HL-60/S4 treated with retinoic acid at 250 ng/mL for 4 days and 3 days (cell line): ENCODE results near the gene CLASRP.

Experiments
- in situ Hi-C: fragments of 300-500 bp; cut with MboI; formaldehyde crosslinking; loops from 2 replicates; pipeline ENCODE4 v1.7.0; 2022; ENCODE audit warnings: low sequenced_read_pairs

The CLASRP gene

GRCh38 chr19:45059258-45059965 is 20.6 kb downstream of the CLASRP start:
- in situ Hi-C loops: no loop called here

DNA sequence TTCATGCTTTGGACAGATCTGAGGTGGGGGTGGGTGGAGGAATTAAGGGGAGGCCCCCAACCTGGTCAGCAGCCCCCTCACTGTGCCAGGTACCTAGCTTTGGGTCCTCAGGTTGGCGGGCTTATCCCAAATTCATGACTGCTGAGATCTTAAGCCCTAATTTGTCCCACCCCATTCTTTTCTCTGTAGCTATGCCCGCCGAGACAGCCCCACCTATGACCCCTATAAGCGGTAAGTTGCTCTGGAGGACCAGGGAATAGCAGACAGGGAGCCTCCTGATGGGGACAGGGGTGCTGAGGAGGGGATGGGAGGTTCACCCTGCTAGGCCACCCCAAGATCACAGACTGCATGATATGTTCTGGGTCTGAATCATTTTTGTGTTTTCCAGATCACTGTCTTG is 23.1 kb downstream of the CLASRP start:
- in situ Hi-C loops: no loop called here

DNA sequence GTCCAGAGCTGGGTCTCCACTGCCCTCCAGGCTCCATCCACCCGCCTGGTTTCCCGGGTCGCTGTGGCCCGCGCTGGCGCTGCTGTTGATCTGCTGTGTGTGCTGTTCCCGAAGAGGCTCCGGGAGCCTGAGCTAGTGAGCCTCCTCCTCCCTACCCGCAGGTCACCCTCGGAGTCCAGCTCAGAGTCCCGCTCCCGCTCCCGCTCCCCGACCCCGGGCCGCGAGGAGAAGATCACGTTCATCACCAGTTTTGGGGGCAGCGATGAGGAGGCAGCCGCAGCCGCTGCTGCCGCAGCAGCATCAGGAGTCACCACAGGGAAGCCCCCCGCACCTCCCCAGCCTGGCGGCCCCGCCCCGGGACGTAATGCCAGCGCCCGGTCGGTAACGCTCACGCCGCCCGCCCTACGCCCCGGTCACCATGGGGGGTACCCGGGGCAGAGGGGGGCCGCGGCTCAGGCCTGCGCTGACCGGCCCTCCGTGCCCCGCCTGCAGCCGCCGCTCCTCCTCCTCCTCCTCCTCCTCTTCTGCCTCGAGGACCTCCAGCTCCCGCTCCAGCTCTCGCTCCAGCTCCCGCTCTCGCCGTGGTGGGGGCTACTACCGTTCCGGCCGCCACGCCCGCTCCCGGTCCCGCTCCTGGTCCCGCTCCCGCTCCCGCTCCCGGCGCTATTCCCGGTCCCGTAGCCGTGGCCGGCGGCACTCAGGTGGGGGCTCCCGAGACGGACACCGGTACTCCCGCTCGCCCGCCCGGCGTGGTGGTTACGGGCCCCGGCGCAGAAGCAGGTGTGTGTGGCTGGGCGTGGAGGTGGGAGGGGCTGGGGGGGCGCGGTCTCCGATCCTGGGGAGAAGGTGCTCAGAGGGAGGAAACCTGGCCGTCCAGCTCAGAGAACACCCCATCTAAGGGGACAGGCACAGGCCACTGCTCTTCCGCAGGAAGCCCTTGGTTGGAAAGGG is 25.3 kb downstream of the CLASRP start:
- in situ Hi-C loops: no loop called here

DNA sequence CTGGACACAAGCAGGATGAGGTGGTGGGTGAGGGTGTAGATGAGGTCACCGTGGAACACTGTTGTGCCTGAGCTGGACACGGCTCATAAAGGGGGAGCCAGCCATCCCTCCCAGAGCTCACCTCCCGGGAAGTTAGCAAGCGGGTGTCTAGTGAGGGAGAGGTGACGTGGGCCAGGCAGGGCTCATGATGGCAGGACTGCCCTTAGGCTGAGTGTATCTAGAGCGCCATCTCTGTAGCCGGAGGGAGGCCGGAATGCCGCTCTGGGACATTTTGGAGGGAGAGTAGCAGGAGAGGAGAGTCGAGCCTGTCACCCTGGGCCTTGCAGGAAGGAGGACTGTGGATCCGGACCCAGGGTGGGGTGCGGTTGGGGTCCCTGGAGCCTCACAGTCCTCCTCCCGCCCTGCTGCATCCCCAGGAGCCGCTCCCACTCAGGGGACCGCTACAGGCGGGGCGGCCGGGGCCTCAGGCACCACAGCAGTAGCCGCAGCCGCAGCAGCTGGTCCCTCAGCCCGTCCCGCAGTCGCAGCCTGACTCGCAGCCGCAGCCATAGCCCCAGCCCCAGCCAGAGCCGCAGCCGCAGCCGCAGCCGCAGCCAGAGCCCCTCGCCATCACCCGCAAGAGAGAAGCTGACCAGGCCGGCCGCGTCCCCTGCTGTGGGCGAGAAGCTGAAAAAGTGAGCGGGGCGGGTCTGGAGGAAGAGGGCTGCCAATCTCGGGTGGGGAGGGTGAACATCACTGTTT is 28.2 kb downstream of the CLASRP start:
- in situ Hi-C loops: no loop called here

GRCh38 chr19:45068041-45068440 is 29.2 kb downstream of the CLASRP start:
- in situ Hi-C loops: no loop called here

DNA sequence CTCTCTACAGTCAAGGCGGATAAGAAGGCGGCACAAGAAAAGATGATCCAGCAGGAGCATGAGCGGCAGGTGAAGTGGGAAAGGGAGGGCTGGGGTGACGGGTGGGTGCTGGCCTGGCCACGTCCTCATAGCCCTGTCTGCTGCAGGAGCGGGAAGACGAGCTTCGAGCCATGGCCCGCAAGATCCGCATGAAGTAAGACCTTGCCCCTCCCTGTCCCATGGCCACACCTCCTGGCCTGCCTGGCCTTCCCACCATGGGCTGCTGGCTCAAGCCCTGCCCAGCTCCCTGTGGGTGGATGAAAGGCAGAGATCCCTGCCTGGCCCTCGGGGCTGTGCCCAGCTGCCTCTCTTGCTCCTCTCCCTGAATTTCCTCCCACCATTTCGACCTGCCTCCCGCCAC is 30.2 kb downstream of the CLASRP start:
- in situ Hi-C loops: no loop called here

DNA sequence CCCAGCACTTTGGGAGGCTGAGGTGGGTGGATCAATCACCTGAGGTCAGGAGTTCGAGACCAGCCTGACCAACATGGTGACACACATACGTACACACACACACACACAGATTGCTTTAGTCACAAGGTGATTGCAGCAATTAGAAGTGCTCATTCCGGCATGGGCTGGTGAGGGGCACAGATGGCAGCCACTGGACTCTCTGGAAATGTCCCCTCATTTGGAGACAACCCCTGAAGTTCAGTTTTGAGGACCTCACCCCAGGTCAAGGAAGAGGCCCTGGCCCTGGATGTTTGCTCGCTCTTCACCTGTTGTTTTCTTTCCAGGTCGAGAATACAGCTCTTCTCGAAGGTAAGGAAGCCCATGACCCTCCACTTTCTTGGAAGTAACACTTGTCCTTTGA is 31.4 kb downstream of the CLASRP start:
- in situ Hi-C loops: no loop called here

DNA sequence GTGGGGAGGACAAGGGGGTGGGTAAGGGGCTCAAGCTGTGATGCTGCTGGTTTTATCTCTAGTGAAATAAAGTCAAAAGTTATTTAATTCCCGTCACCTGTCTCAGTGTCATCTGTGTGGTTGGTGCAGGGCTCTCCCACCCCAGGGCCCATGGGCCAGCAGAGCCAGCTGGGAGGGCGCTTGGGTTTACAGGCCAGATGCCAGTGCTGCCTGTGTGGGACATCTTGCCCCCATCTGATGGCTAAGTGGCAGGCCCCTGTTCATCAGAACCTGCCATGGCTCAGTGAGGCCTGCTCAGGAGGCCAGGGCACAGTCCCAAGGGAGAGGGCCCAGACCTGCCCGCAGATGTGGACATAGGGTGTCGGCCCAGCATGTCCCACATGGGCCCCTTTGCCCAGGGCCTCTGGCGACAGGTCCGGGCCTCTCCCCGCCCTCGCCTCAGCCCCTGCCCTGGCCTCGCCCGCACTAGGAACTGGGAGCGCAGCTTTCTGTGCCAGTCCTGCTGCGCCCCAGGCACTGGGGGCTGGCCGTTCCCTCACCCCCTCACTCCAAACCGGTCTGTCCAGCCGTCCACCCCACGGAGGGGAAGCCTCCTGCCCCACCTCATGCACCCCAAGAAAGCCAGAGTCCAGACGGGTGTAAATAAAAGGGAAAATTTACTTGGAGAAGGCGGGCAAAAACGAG is 32.2 kb downstream of the CLASRP start:
- in situ Hi-C loops: no loop called here

GRCh38 chr19:45071545-45071938 is 32.7 kb downstream of the CLASRP start:
- in situ Hi-C loops: no loop called here

DNA sequence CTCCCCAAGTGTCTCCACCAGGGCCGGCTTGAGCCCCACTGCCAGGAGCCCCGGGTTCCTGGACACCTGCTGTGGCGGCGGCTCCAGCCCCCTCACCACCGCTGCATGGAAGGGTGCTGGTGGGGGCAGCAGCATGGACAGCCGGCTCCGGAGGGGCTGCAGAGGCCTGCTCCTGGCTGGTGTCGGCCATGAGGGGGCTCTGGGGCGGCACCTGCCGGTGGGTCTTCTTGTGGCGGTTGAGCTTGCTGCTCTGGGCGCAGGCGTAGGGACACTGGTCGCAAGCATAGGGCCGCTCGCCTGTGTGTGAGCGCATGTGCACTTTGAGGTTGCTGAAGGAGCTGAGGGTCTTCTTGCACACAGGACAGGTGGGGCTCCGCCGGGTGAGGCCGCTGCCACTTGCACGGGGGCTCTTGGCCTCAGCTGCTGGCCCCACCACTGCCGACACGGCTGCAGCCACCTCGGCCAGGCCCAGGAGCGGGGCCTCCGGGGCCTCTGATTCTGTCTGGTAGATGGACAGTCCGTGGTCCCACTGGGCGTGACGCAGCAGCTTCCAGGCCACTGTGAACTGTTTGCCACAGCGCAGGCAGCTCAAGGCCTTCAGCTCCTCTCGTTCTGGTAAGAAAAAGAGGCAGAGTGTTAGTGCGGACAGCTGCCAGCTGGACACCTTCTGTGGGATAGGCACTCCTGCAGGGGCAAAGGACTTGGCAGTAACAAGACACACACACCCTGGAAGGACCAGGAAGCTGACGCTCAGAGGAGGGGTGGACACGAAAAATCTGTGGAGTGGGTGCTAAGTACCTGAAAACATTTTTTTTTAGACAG is 33.3 kb downstream of the CLASRP start:
- in situ Hi-C loops: no loop called here

DNA sequence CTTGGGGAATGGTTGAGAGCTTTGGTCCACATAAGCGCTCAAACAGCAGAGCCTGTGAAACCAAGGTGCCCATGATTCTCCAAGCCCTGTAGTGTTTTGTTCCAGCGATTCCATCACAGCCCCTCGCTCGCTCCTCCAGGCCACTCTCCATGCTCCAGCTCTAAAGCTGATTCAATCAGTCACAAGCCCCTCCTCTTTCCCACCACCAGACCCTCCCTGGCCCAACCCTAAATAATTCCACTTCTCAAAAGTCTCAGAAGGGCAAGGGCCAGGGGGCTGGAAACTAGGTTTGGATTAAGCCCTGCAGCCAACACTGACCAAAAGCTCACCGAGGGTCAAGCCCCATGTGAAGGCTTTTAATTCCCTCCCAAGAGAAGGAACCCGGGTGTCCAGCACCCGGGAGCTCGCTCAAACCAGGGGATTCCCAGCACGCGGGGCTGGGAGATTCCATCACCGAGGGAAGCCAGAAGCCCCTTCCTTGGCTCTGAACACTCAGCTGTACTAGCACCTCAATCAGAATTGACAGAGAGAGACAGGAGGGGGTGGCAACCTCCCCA is 36.0 kb downstream of the CLASRP start:
- in situ Hi-C loops: no loop called here

DNA sequence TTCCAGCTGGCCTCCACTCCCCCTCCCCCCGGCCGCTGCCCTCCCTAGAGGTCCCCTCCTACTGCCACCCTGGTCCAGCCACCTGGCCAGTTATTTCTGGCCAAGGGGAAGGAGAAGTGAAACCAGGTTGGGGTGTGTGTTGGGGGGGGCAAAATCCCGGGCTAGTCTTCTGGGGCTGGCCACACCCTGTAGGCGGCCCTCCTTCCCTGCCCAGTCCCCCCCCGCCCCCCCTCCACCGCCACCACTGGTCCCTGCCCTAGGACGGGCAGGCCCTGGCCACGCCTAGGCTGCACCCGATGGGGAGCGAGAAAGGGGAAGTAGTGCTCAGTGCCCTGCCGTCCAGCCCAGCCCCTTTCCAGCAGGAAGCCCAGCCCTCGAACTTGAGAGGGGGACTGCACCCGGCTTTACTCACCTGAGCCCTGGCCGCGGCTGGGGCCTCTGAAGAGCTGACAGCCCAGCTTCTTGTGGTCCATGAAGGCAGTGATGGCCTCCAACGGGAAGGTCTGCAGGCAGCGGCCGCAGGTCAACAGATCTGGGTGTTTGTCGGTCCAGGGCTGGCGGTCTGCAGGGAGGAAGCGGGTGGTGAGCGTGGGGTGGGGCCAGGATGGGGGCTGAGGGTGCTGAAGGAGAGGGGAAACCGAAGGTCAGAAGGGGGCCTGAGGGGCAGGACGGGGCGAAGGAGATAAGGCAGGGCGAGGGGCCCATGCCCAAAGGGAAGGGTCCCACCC is 36.6 kb downstream of the CLASRP start:
- in situ Hi-C loops: no loop called here

DNA sequence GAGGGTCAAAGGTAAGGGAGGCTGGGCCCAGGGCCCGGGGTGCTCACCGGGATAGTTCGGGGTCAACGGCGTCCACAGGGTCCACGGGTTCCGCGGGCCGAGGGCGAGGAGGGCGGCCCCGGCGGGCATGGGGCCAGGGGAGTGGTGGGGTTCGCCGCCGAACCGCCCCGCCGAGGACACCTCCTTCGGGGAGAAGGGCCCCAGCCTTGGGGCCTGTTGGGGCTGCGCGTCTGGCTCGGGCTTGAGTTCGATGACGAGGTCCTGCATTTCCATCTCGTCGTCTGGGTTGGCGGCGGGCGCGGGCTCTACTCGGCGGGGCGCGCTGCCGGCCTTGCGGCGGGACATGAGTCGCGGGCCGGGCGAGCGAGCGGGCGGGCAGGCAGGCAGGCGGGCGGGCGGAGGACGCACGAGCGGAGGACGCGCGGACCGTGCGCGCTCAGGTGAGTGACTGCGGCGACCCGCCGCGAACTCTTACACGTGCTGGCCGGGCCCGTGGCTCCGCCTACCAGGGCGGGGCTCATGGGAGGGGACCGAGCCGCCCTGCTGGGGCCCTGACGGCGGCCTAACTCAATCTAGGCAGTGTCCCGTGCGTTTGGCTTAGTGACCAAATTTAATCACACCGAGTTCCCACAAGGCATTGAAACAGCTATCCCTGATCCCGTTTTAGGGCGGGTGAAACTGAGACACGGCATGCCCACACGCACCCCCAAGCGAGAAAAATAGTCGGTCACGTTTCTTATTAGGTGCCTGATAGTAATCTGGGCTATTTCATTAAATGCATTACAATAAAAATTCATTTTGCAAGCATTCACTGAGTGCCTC is 37.4 kb downstream of the CLASRP start, which contains the start of gene ZNF296:
TSS of gene ZNF296 (minus strand) at position 450 of the 822 bp plus-strand sequence. CDS start at position 345, 105 bp downstream.
- in situ Hi-C loops: no loop called here

DNA sequence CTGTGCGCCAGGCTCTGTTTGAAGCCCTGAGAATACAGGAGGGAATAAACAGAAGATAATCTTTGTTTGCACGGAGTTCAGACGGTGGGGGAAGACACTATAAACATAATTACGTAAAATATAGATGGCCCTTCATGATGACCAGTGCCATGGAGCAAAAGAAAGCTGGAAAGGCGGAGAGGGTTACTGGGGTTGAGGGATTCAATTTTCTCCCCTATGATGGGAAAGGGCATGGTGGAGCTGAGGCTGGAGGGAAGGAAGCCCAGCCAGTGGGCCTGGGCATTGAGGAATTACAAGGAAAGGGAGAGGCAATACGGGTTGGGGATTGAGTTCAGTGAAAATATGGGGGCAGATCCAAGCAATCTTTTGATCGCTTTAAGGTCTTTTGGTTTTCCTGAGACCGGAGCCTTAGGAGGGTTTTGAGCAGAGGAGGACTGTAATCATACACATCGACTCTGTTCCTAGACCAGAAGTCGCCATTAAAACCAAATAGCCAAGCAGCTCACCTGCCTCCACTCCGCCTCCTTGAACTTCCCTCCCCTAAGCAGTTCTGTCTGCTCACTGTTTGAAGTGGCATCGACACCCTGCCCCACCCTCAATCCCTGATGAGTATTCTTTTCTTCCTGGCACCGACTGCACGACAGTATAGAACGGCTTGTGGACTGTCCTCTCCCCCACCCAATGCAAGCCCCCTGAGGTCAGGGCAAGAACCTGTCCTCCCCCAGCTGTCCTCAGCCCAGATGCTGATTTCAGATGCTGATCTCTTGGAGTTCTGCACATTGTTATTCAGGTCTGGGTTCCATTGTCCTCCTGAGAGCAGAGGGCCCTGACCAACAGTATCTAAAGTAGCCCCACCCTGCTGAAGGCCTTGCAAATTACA is 38.2 kb downstream of the CLASRP start:
- in situ Hi-C loops: no loop called here

DNA sequence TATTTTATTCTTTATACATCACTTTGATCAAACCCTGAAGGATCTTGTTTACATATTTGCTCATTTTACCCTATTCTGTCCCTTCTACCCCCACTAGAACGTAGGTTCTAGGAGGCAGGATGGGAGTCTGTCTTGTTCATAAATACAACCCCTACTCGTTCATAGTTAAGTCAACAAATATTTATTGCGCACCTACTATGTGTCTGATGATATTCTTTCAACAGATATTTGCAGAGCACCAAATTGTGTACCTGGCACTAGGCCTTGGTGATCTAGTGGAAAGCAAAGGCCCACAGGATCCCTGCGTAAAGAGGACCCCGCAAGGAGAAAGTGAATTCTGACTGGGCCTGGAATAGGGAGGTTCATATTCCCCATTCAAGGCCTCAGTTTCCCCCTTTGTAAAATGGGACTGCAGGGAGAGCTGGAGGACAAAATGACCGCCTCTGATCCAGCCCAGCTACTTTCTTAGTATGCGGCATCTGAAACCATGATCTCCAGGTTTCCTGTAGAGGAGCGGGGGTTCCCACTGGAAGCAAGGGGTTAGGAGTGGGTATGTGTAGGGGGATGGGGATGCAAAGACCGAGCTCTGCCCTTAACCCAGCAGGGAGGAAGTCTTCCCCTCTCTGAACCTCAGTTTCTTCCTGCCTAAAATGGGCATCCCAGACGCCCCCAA is 39.7 kb downstream of the CLASRP start:
- in situ Hi-C loops: no loop called here

DNA sequence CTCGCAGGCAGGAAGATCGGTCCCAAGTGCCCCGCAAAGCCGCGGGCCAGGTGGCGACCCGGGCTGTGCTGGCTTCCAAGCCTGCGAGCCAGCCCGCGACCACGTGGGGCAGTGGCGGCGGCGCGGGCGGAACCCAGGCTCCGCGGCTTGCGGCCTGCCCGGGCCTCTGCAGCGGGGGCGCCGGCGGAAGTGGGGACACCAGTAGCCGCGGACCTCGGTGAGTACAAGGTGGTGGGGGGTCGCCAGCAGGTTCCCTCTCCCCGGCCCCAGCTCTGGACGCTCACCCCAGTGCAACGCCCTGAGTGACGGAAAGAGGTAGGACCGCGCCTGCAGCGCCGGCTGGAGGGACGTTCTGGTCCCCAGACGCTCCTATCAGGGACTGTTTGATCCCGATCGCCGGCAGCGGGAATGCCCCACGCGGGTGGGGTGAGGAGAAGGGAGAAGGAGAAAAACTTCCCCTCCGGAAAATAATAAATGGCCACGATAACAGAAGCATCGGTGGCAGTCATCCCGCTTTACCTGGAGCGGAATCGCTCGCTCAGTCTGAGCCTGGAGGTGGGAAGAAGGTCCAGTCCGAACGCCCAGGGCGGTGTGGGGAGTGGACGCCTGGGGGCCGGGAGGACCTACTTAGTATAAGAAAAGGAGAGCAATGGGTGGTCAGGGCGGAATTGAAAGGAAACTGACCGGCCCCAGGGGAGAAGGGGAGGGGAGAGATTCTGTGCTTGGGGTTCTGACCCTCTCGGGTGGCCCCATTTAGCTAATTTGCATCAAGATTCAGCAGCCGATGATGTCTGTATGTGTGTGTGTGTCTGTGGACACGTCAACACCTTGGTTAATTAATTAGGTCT is 40.4 kb downstream of the CLASRP start, which contains the start of gene GEMIN7:
TSS of gene GEMIN7 (plus strand) at position 198 of the 848 bp plus-strand sequence. CDS start 10,855 bp downstream, outside the sequence.
- in situ Hi-C loops: no loop called here
